HG03159 (cell line): Measurements from ENCODE around the gene RGS21.

ENCODE experiments used
- ATAC-seq: cut with Tn5 transposase; IDR thresholded peaks from one replicate; pipeline ENCODE4 v1.9.1; 2021; ENCODE audit warnings: mild to moderate bottlenecking, moderate library complexity; ENCODE audit not compliant: unreplicated experiment

The RGS21 gene

DNA sequence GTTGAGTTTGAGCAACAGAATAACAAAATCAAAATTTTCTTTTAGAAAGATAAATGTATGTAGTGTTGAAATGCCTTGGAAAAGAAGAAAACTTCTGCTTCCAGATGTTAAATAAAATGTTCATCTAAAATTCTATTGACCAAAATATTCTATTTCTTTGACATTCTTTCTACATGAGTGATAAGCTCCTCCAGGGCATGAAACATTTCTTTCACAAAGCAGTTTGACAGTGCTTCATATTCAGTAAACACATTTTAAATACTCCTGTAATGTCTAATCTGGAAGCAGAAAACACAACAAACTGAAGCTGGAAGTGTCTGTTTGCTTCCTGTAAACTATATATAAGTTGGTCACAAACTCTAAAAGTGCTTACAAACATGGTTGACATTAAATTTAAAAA, 61.5 kb downstream of the RGS21 start:
- no peak for ATAC-seq

DNA sequence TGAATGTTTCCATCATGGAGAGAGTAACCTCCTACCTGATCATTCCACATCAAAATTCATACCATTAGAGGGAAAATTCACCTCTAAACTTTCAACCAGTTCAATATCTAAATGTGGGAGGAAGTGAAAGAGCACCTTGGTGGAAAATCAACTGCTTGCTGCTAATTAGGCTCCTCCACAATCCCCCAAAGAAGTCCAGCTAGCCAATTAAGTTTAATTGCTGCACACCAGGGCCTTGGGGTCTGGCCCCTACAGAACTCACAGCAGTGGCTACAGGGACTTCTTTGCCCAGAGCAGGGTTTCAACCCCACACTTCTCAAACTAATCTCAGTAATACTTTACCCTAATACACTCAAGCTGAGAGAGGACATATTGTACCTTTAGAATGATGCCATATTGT, 62.1 kb downstream of the RGS21 start:
- ATAC-seq = no peak

DNA sequence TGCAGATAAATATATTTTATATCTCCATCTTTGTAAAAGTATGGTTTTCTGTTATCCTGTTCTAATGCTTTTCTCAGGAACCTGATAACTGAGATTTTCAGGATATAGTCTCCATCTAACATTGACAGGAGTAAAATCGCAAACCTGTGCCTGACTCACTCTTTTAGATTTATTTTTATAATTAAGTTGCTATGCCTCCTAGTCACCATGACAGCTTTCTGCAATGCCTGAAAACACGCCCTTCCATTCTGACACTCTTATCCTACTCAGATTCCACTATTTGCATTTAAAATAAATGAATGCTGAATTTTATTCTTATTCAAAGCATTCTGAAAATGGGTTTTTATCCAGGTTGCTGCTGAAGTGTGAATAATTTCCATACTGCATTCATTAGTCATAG, 62.8 kb downstream of the RGS21 start:
- ATAC-seq = no peak

DNA sequence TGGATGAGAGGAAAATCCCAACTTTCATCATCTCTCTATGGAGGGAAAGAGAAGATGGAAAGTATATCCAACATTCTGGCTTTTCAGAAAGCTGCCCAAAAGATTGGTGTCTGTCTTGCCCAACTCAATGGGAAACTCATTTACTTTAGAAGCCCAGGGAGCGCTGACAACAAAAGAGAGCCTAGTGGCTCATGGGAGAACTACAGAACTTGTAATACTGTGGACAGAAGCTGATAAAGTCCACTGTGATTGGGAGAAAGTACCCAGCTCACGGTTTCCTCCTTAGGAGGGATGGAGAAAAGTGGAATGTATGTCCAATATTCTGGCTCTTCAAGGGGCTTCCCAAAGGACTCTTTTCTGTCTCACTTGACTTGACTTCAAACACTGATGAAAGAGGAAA, 66.0 kb downstream of the RGS21 start:
- ATAC-seq = no peak

DNA sequence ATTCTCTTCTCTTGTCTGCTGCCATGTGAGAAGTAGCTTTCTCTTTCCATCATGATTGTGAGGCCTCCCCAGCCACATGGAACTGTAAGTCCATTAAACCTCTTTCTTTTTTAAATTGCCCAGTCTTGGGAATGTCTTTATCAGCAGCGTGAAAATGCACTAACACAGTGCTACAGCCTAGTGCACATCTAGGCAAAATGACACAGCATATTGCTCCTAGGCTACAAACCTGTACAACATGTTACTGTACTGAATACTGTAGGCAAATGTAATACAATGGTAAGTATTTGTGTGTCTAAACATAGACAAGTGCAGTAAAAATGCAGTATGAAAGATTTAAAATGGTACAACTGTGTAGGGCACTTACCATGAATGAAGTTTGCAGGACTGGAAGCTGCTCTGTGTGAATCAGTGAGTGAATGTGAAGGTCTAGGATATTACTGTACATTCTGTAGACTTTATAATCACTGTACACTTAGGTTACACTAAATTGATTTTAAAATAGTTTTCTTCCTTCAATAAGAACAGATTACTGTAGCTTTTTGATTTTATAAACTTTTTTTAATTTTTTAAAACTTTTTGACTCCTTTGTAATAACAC, 69.4 kb downstream of the RGS21 start:
- no peak for ATAC-seq

GRCh38 chr1:192395211-192395610, 78.4 kb downstream of the RGS21 start:
- ATAC-seq = no peak

DNA sequence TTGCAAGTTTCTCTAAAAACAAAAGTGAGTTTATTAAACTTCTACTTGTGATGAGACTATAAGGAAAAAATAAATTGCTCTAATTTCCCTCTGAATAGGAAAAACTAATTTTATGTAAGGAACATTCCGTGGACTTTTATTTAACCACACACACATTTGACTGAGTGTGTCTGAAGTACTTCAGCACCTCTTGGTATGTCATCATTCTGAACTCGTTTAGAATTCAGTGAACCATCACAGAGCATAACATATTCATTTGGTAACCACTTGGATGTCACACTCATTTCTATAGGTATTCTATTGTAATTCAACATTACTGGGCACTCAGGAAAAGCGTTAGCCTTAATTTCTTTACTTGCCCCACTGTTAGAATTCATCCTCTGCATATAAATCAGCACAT, 79.1 kb downstream of the RGS21 start:
- ATAC-seq = no peak

GRCh38 chr1:192399161-192399560, 82.4 kb downstream of the RGS21 start:
- no peak for ATAC-seq

GRCh38 chr1:192401825-192402224, 85.0 kb downstream of the RGS21 start:
- no peak for ATAC-seq

GRCh38 chr1:192402571-192402970, 85.8 kb downstream of the RGS21 start:
- no peak for ATAC-seq

- ATAC-seq = no peak
These were observed 90.4 kb downstream of the RGS21 start for GRCh38 chr1:192407206-192407605.
